Activated CD8-positive, alpha-beta memory T cell treated with anti-CD3 and anti-CD28 coated beads for 1 hour (primary cell): Measurements from ENCODE around the gene CYSTM1.

ENCODE experiments used
- DNase-seq, 2 donors: peaks; one replicate each; pipeline ENCODE4 v3.0.0-alpha.2; 2020; ENCODE audit warnings: low read depth in 1 of 2; ENCODE audit errors: extremely low read depth in 1 of 2

CYSTM1 gene

DNA sequence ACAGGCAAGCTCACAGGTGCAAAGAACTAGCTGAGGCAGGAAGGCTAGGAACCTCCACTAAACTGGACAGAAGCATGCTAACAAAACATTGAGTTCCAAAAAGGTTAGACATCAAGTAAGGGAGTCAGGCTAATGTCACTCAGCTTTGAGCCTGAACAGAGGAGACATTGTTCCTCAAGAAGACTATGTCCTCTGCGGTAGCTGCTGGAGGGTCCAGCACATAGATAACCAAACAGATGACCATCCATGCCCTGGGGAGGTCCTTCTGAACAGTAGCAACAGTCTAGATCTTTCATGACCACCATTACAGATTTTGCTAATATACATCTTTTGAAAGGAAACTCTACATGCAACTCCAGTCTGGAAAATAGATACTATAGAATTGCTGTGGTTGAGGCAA is 57.7 kb downstream of the CYSTM1 start:
- DNase-seq = no peak

DNA sequence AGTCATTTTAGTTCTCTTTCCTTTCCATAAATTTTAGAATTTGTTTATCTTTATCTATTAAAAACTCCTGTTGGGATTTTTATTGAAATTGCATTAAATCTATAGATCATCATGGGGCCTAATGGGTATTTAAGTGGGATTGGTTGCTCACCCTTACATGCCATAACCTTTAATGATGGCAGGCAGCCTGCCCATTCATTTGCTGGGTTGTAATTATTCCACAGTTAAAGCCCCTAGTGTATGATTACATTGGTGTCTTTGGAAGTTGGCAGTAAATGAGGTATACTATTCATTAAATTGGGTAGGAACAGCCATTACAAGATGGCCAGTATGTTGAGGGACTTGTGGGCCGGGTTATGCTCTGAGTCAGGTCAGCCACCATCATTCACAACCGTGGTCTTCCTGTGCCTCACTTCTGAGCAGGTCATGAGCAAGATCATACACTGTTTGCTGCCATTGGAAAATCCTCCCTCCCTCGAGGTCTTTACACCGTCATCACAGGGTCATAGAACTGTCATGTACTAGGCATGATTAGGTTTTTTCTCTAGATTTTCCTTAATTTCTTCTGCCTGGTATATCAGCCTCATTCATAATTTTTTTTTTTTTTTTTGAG is 59.5 kb downstream of the CYSTM1 start:
- no peak for DNase-seq

DNA sequence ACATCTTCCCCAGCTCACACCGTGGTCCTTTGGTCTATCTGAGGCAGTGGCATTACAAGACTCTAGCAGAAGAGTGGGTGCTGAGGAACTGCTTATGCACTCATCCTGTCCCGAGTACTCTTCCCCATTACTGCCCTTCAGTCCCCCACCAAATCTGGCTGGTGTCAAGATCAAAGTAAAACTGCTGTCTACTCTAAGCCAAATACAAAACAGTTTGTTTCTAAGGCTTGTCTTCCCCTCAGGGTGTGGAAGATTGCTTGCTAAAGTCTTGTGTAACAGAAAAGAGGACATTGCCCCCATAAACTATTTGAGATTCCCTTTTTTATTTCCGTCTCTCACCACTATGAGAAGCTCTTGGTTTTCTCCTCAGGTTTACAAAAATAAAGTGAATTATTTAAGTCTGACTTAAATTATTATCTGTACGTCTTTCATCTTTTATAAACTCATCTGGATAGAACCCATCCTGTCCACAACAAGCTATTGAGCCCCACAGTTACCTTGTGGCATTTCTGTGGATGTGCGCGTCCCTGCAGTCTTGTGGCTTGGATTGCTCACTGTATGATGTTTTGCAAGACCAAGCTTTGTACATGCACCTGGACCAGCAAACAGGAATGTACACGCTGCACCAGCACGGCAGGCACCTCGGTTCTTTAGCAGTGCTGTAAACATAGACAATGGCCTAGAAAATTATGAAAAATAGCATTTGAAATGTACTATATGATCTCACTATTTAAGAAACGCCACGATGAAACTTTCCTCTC is 61.0 kb downstream of the CYSTM1 start:
- no peak for DNase-seq

DNA sequence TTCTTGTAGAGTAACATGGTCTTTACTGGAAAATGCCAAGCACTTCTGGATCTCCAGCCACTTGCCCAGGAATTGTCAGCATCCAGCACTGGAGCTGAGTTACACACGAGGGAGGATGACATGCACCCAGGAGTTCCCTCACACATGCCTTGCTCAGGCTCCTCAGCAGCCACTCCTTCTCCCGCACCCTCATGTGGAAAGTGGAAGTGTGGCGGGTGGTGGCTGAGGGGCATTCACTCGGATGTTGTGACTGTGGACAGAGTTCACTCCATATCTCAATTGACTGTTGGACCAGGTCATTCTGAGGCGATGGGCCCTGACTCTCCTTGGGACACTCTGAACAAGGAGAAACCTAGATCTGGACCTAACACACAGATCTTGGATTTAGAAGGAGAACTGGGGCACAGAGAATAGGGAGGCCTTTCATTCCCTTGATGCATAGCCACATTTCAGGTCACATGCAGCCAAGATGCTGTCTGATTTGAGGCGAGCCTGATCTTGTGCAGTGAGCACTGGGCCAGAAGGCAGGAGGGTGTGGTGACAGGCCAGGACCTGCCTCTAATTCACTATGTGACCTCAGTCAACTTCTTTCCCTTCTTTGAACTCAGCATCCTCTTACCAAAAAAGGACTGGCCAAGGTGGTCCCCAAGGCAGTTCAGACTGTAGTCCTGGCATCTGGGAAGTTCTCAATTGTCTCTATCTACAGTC is 62.1 kb downstream of the CYSTM1 start:
- DNase-seq = no peak

DNA sequence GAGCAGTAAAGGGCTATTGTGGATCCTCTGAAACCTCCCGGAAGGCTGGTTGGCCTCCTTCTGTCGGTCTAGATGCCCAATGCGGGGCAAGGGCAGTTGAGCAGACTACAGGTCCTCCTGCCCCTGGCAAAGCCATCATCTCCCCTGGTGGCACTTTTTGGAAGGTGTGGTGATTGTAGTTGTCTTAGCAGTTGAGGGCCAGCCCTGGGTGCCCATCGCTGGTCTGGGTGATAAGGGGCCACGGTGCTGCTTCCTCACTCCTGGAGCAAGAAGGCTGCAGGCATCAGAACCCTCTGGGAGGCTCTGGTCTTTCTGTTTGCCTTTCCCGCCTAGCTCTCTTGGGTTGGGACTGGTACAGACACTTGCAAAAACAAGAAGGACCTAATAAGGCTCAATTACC is 63.8 kb downstream of the CYSTM1 start:
- DNase-seq = no peak

DNA sequence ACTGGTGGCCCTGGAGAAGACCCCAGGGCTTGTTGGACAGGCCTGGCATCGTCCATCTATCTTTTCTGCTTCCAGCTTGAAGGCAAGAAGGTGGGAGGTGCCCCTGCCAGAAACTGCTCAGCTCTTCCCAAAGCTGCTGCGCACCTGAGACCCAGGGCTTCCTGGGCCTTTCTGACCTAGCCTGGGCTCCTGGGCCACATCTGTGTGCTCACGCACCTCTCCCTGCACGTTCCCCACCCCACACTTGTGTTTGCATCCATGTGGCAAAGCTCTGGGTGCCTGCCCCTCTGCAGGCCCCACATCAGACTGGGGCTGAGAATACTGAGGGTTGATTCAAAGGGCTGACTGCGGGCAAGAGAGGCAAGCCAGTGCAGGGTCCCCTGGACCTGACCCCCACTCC is 64.5 kb downstream of the CYSTM1 start:
- no peak for DNase-seq

DNA sequence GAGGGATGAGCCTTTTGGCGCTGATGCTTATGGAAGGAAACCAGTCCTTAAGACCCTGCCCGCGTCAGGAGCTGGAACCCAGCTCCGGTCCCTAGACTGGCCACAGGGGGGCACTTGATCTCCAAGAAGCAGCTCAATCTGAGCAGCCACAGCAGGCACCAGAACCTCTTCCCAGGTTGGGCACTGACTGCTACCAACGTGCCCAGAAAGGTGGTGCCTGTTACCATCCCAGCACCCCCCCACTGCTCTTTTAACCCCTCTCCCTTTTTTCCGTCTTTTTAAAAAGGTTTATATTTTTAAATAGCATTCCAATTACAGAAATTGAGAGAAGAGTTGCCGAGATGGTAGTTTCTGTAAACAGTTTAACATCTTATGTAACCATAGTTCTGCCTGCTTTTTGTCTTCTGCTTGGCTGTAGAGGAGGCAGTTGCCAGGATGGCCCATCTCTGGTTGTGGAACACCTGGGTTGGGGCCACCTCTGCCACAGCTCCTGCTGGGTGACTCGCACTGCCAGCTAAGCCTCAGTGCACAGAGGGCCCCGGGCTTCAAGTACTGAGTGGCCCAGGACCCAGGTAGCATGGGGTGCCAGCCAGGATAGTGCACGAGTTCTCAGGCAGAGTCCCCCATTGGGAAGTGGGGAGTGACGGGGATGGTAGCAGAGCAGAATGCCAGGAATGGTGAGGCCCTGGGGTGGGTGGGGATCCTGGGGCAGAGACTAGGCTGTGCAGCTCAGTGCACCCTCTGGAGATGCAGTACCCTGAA is 65.1 kb downstream of the CYSTM1 start:
- DNase-seq = peak in 1 of 2 donors; percentile 30

DNA sequence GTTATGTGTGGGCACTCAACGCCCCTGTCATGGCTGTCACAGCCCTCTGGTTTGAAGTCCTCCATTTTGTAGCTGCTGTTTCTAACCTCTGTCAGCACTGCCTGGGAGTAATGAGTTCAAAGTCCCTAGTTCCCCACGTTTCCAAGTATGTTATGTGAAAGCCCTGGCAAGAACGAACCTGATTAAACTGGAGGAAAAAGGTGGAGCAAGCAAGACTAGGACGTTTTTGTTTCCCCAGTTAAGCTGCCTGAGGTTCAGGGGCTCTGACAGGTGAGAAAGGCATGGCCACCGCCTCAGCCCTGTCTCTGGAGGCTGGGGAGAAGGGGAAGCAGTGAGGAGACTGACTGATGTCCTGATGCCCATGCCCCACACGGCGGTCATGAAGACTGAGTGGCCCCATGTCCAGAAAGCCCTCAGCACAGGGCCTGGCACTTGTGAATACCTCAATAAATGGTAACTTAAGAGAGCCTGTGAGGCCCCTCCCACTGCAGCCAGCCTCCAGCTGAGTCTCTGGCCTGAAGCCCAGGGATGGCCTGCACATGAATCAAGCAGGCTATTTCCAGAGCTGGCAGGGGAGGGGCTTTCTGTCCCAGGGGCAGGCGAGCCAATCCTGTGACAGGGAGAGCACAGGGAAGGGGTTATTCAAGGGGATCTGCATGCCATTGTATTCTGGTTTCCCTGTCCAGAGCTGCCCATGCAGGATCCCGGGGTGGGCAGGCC is 66.2 kb downstream of the CYSTM1 start:
- DNase-seq = no peak

DNA sequence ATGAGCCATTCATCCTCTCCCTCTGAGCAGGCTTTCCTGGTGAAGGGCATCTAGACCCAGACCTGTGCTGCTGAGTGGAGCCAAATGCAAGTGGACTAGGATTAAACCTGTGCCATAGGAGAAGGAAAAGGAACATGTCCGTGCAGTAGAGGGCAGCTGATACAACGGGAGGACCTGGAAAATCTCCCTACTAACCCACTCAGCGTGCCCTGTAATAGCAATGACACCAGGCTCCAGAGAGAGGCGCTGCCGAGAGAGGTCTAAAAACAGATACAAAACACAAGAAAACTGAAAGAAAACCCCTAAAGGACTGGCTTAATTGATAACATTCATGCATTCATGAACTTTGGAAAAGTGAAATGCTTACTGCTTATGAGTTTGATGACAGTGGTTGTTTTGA is 67.1 kb downstream of the CYSTM1 start:
- DNase-seq = no peak

DNA sequence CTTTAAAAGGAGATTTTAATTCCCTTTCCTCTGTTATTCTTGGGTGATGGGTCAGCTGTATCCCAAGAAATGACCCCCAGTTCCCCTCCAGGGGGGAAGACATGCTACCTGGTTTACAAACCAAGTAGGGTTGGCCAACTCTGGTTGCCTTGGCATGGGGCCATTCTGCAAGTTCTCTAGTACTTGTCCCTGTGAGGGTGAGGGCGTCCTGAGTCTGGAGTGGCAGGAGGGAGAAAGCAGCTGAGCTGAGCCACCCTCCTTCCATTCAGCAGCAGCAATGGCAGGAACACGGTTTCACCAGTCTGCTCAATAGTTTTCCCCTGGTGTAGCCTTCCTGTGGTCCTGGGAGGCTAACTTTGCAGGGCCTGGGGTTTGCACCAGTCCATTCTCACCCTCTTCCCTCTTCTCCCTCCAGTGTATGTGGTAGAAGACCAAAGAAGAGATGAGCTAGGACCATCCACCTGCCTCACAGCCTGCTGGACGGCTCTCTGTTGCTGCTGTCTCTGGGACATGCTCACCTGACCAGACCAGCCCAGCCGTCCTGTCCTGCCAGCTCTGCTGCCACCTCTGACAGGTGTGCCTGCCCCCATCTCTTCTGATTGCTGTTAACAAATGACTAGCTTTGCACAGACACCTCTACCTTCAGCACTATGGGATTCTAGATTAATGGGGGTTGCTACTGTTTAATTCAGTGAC is 68.0 kb downstream of the CYSTM1 start:
- DNase-seq = no peak

DNA sequence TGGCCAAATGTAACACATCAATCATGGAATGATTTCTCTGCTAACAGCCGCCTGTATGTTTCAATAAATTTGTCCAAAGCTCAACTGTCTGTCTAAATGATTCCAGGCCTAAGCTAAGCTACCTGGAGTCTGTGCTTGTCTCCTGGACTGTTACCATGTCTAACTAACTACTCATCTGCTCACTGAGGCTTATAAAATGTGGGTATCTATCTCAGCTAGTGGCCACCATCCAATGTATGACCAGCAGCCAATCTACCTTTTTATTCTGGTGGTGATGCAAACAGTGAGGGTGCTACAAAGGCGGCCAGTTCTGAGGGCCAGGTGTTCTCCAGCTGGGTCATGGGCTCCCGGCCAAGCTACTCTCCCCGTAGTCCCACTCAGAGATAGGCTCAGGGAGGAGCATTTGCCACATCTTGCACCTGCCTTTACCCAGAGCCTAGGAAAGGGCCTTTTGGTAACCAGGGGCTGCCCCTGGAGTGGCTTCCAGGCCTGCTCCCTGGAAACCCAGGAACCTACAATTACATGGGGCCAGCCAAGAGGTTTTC is 68.8 kb downstream of the CYSTM1 start:
- DNase-seq = no peak

DNA sequence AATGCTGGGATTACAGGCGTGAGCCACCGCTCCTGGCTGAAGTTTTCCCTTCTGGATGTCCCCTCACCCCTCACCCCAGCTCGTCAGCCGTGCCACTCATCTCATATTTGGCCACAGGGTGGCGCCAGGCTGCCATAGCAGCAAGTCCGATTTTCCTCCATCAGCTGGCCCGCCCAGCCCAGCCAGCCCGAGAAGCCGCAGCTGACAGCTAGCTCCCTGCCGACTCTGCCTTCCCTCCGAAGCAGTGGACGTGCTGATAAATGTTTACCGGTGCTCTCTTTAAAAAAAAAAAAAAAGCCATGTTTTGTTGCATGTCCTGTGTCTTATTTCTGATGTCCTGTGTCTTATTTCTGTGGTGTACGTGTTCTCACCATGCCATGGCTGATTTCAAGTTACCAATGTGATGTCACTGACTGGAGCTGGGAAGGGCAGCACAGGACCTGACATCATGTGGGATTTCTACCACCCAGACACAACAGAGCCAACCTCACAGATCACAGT is 69.6 kb downstream of the CYSTM1 start:
- DNase-seq = peak; percentile 34 to 49

DNA sequence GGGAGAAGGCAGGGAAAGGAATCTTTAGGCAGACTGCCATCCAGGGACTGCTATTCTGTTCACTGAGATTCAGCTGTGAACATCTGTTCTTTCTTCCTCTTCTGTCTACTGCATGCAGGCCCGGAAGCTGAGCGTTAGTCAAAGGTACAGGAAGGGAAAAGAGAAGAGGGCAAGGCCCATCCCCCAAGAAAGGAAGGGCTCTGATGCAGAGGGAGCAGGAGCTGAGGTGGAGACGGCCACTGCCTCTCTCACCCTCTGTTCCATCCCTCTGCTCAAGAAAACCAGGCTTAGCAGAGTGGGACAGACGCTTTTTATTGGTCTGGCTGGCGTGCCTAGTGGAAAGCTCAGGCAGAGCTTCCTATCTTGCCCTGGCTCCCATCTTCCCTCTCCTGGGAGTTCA is 70.4 kb downstream of the CYSTM1 start:
- no peak for DNase-seq

DNA sequence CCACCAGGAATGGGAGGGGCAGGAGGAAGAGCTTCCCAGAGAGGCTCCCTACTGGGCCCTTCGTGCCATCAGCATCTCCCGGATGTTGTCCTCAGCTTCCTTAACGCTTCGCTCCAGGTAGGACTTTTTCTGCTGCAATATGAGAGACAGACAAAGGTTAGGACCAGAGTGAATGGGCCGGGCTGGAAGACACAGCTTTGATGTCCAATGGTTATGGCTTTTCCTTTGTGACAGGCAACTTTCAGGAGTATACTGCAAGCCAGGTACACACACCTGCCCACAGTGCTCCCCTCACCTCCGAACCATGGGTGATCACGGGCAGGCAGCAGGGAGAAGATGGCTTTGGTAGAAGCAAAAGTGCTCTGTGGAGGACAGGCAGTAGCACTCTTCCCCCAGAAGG is 70.9 kb downstream of the CYSTM1 start:
- DNase-seq = no peak

DNA sequence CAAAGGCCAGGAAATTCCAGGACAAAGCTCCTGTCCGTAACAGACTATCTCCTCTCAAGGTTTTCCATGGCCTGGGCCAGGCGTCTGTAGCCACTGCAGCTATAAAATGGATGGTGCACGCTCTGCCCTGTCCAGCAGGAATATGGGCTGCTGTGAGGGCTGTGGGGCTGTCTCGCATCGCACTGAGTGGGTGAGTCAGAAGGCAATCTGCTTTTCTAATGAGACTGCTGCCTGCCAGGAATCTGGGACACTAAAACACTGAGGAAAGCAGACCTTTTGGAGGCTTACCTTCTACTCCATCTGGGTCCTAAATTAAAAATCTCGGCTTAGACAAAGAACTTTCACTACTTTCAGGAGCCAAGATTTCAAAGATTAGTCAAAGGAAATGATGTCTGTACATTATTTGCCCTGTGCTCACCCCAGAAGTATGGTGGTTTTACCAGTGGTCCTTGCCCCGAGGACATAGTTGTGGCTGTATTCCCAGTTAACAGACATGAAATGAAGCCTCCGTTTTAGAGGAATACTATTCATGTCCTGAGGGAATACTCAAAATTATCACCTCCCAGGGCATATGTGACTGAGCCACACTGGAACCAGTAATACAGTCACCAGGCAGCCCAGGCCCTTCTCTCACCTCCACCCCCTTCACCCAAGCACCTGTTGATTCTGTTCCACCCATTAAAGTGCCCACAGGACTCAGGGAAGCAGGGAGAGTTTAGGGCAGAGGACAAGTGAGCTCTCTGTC is 71.6 kb downstream of the CYSTM1 start:
- no peak for DNase-seq

DNA sequence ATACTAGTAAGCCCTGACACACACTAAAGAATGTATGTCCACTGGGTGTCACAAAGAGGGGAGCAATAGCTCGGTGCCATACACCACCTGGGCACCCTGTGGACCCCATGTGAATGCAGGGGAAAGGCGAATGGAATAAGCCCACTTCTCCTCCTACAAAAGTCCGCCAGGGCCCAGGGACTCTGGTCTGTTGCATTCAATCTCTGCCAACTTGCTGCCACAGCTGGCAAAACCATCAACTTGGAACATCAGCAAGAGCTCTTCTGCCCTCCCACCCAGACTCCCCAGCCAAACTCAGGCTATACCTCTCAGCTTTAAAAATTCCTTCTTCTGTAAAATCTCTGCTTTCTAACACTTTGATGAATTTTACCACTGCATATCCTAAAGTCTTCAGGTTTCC is 73.4 kb downstream of the CYSTM1 start:
- no peak for DNase-seq

DNA sequence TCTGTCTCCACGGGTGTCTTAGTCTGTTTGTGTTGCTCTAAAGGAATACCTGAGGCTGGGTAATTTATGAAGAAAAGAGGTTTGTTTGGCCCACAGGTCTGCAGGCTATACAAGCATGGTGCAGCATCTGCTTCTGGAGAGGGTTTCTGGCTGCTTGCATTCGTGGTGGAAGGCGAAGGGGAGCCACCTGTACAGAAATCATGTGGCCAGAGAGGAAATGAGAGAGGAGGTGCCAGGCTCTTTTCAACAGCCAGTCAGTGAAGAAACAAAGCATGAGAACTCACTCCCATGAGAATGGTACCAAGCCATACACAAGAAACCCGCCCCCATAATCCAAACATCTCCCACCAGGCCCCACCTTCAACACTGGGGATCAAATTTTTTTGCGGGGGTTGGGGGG is 74.5 kb downstream of the CYSTM1 start:
- no peak for DNase-seq

DNA sequence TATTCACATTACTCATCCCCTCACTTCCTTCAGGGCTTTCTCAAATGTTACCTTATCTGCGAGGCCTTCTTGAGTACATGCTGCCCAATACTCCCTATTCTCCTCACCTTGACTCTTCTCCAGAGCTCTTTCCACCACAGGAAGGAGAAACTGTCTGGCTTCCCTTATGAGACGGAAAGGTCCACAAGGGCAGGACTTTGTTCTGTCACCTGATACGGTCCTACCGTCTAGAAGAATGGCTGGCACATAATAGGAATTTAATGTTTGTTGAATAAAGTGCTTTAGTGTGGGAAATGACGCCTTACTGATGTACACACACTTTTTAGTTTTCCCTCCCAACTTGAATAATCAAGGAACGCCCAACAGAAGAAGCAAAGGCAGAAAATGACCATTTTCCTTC is 75.4 kb downstream of the CYSTM1 start:
- no peak for DNase-seq

DNA sequence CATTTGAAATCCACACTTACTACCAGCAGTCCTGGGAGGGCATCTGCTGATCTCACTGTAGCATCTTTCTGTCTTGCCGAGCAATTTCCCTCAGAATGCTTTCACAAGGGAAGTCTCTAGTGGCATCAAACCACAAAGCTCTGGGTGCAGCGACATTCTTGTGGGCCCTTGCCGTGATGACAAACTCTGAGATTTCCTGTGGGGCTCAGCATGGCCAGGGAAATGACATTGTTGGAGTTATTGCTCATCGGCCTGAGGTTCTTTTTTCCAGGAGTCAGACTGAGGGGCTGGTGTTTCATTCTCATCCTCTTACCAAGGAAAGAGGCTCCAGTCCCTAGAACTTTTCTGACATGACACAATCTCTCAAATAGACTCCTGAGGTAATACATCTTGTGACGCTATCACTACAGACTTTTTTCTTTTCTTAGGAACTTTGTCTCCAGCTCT is 76.6 kb downstream of the CYSTM1 start:
- DNase-seq = peak in 1 of 2 donors; percentile 6
